ENCODE results near the gene GPX3.
A peak's percentile ranks its signal among the peaks of the same experiment; 100 is the strongest.

GPX3 gene

DNA sequence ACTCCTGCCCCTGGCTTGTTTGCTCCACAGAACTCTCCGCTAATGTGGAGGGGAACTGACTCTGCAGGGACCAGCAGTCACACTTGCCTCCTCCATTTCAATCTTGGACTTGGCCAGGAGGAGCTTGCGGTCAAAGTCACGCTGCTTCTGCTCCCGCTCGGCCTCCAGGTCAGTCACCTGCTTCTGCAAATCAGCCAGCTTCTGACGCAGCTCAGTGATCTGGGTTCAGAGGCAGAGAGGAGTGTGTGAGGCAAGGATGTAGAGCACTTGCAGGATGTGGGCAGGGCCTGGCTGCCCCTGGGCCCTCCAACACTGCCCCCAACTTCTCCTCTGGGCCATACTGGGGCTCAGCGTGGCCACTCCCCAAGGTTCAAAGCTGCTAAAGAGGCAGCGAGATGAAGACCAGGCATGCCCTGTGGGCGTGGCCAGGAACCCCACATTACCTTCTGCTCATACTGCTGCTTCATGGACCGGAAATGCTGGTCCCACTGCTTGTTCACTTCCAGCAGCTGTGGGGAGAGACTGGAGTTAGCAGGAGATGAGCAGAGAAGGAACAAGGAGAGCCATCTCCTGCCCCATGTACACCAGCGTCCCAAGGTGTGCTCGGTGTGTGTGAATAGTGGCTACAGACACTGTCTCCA is 22.2 kb downstream of the GPX3 start:
- TF ChIP-seq CTCF (IDR thresholded peaks at IDR 0.05): no peak

DNA sequence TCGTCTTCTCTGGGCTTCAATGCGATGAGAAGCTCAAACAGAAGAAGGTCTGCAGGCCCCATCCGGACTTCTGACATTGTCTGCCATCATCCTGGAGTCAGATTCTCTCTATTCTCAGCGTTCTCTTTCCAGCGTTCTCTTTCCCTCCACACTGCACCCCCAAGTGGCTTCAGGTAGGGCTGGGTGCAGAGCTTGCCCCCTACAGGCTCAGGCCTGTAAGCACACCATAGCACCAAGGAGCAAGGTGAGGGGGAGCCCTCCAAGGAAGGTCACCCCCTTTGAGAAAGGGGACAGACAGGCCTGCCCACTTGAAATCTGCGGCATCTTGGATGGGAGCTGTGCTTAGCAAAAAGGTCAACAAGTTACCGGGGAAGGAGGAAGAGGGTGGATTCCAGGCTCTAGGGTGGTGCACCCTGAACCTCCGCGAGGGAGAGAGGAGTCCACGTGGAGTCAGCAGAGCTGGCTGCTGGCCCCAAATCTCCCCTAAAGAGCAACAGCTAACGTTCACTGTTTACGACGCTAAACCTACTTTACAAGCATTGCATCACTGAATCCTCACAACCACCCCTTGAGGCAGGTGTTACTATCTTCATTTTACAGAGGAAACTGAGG is 27.5 kb downstream of the GPX3 start:
- peak; percentile 77 for TF ChIP-seq CTCF (IDR thresholded peaks at IDR 0.05)

DNA sequence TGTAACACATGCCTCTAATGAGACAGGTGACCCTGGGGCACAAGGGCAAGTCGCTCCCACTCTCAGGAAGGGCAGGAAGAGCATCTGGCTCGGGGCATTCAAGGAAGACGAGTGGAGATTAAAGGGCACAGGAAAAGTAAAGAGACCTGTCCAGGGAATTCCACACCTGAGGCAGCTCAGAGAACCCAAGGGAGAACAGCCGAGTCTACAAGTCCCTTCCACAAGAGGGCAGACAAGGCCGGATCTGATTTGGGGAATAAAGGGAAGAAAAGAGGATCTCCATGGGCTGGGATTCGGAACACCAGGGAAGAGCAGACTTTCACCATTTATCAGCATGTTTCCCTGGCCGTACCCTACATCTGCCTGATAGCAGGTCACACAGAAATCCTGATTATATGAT is 28.1 kb downstream of the GPX3 start:
- peak; percentile 24; the same call in 1 of the 2 replicates for TF ChIP-seq CTCF (IDR thresholded peaks at IDR 0.05)

DNA sequence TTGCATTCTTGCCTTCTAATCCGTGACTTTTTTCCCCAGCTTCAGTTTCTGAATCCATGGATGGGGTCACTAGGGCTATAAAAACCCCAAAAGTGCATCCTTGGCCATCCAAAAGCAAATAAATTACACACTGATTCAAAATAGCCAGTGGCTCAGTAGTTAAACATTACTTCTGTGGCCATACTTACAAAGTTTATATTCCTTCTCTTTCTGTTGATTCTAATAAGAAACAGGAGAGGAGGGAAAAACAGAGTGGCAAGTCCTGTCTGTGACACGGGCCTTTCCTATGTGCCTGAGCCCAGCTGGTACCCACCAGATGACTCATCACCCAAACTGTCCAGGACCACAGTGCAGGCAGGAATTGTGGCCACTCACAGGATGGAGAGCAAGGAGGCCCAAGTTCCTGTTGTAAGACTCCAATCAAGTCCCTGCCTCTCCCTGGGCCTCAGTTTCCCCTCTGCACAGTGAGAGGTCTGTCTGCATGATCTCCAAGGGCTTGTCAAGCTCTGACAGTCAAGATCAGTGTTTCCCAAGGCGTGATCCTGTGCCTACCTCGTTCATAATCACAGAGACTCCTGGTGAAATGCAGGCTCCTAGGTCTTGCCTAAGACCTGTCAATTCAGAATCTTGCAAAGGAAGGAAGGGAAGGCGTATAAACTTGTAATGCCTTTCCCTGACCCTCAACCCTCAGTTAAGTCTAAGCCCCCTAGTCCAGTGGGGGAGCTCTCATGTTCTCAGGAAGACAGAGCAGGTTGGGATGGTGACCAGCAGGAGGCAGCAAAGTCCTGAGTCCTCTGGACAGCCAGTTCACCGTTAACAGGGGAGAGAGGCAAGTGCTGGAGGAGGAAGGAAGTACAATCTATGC is 30.9 kb downstream of the GPX3 start:
- peak; percentile 94 for TF ChIP-seq CTCF (IDR thresholded peaks at IDR 0.05)

DNA sequence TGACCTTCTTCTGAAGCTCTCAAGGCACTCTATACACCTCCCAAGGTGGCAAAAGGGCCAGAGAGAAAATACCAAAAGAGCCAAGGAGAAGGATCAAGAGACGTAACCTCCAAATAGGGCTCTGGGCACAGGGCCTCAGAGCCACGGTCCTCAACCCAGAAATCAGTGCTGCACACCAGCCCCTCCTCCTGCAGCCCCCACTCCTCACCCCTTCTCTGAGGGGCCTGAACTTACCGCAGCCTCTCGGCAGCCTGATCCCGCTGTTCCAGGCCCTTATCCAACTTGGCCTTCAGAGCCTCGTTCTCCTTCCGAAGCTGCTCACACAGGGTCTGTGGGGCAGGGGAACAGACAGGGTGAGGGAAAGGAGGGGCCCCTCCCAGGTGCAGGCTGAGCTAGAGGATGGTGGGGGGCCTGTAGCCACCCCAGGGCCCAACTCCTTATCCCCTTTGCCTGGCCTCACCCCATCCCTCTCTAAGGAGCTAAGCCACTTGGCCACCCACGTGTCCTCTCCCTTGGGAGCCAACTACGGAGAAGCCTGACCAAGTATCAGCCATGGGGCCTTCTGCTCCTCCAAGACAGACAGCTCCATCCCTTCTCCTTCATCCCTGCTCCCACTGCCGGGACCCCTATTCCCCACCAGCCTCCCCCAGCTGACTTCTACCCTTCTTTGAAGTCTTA is 31.7 kb downstream of the GPX3 start:
- TF ChIP-seq CTCF (IDR thresholded peaks at IDR 0.05): no peak

GRCh38 chr5:151052836-151053235 is 32.4 kb downstream of the GPX3 start:
- TF ChIP-seq CTCF (IDR thresholded peaks at IDR 0.05): no peak

- TF ChIP-seq CTCF (IDR thresholded peaks at IDR 0.05): no peak
These were observed 33.5 kb downstream of the GPX3 start for GRCh38 chr5:151053796-151054462.
